CD4-positive, CD25-positive, alpha-beta regulatory T cell (primary cell): Measurements from ENCODE around the gene MACROD2. TPM values are rescaled to one million over a fixed set of nuclear protein-coding genes. Genes with fewer than 3 reads are reported as not detected.
A peak's percentile ranks its signal among the peaks of the same experiment; 100 is the strongest.

Source experiments
- ATAC-seq, 2 donors: fragments of 150-1000 bp; cut with Tn5 transposase; one replicate each; pipeline ENCODE4 v1.10.0; 2021; ENCODE audit warnings: low read depth in 2 of 2, moderate number of reproducible peaks in 2 of 2, moderate library complexity in 1 of 2
- DNase-seq, 3 donors: peaks; one replicate each; pipeline versions ENCODE4 v3.0.0 to v3.0.0-alpha.2; 2012 to 2022; ENCODE audit warnings: mixed read lengths in 1 of 3
- H3K27ac ChIP-seq: one replicate; pipeline ENCODE4 v1.7.0; 2013; ENCODE audit warnings: mild to moderate bottlenecking, low read length; ENCODE audit not compliant: insufficient read depth, poor library complexity, severe bottlenecking
- H3K27me3 ChIP-seq: one replicate; pipeline ENCODE4 v1.7.0; 2013; ENCODE audit warnings: low read length; ENCODE audit not compliant: control insufficient read depth, insufficient read depth
- H3K36me3 ChIP-seq: one replicate; pipeline ENCODE4 v1.7.0; 2013; ENCODE audit warnings: mild to moderate bottlenecking, low read length, moderate library complexity; ENCODE audit not compliant: control insufficient read depth, insufficient read depth
- H3K4me1 ChIP-seq: 2 replicates; pipeline ENCODE4 v1.7.0; 2013; ENCODE audit warnings: mild to moderate bottlenecking, low read length; ENCODE audit not compliant: insufficient read depth, control insufficient read depth, poor library complexity, severe bottlenecking
- H3K4me3 ChIP-seq: one replicate; pipeline ENCODE4 v1.7.0; 2013; ENCODE audit warnings: low read depth, mild to moderate bottlenecking, low read length, moderate library complexity
- H3K9me3 ChIP-seq, 2 experiments: 1 replicate in 1 of 2; 2 replicates in 1 of 2; pipeline ENCODE4 v1.7.0; 2013; ENCODE audit warnings: low read length in 2 of 2, mild to moderate bottlenecking in 1 of 2, moderate library complexity in 1 of 2; ENCODE audit not compliant: control insufficient read depth in 2 of 2
- H3K27ac Mint-ChIP-seq, 3 donors: one replicate each; pipeline ENCODE4 v1.8.0; 2020 to 2022; ENCODE audit warnings: mild to moderate bottlenecking in 3 of 3, mixed read lengths in 3 of 3, moderate library complexity in 2 of 3
- H3K27me3 Mint-ChIP-seq: one replicate; pipeline ENCODE4 v1.8.0; 2022; ENCODE audit warnings: mild to moderate bottlenecking, mixed read lengths
- H3K36me3 Mint-ChIP-seq: one replicate; pipeline ENCODE4 v1.8.0; 2020; ENCODE audit warnings: mixed read lengths
- H3K4me1 Mint-ChIP-seq, 4 donors: one replicate each; pipeline ENCODE4 v1.8.0; 2020 to 2022; ENCODE audit warnings: mixed read lengths in 4 of 4, mild to moderate bottlenecking in 1 of 4
- H3K4me3 Mint-ChIP-seq, 4 donors: one replicate each; pipeline ENCODE4 v1.8.0; 2020 to 2022; ENCODE audit warnings: mild to moderate bottlenecking in 4 of 4, mixed read lengths in 4 of 4, moderate library complexity in 3 of 4
- H3K9me3 Mint-ChIP-seq, 7 donors: one replicate each; pipeline ENCODE4 v1.8.0; 2020 to 2022; ENCODE audit warnings: mixed read lengths in 7 of 7, mild to moderate bottlenecking in 3 of 7, moderate library complexity in 2 of 7
- polyA plus RNA-seq, 4 donors: library from polyadenylated mRNA; unstranded; fragments of 300-500 nt; fragmentation: Illumina TruSeq; gene quantifications; one replicate each; pipeline ENCODE4 v1.2.3, GENCODE V29; 2021
- total RNA-seq: library from RNA; stranded (reverse); gene quantifications from one replicate; pipeline ENCODE4 v1.2.3, GENCODE V29; 2022

Gene MACROD2
- total and polyA plus RNA-seq, 5 donors from 2014 or later = 1.4 TPM; not detected in 4

- H3K9me3 Mint-ChIP-seq = peaks cover 0 to 21% (median 7%) of the 10 kb centered on the region in 7 donors
- no peaks in the 10 kb centered on the region for H3K4me1 ChIP-seq
- no peaks in the 10 kb centered on the region for H3K4me1 Mint-ChIP-seq
- no peaks in the 10 kb centered on the region for H3K27me3 ChIP-seq
- H3K36me3 ChIP-seq = no peaks in the 10 kb centered on the region
- no peaks in the 10 kb centered on the region for H3K9me3 ChIP-seq
- ATAC-seq (no peak), DNase-seq (no peak)
- no peaks in the 10 kb centered on the region for H3K36me3 Mint-ChIP-seq
- H3K27ac Mint-ChIP-seq = no peak overlapping the region
- H3K27me3 Mint-ChIP-seq = no peaks in the 10 kb centered on the region
- no peak overlapping the region for H3K27ac ChIP-seq
- H3K4me3 ChIP-seq = no peak overlapping the region
- H3K4me3 Mint-ChIP-seq = no peak overlapping the region
Observed at GRCh38 chr20:15445056-15445840, 1449.9 kb downstream of the MACROD2 start.

GRCh38 chr20:15446373-15446772 lies 1451.1 kb downstream of the MACROD2 start:
- H3K9me3 ChIP-seq = no peaks in the 10 kb centered on the region
- H3K27ac Mint-ChIP-seq = no peak overlapping the region
- no peaks in the 10 kb centered on the region for H3K36me3 ChIP-seq
- ATAC-seq (no peak), DNase-seq (no peak)
- H3K4me1 ChIP-seq = no peaks in the 10 kb centered on the region
- H3K27me3 Mint-ChIP-seq = no peaks in the 10 kb centered on the region
- no peak overlapping the region for H3K27ac ChIP-seq
- H3K9me3 Mint-ChIP-seq = peaks cover 0 to 24% (median 4%) of the 10 kb centered on the region in 7 donors
- H3K4me1 Mint-ChIP-seq = no peaks in the 10 kb centered on the region
- no peaks in the 10 kb centered on the region for H3K36me3 Mint-ChIP-seq
- H3K4me3 Mint-ChIP-seq = no peak overlapping the region
- H3K4me3 ChIP-seq = no peak overlapping the region
- H3K27me3 ChIP-seq = no peaks in the 10 kb centered on the region

DNA sequence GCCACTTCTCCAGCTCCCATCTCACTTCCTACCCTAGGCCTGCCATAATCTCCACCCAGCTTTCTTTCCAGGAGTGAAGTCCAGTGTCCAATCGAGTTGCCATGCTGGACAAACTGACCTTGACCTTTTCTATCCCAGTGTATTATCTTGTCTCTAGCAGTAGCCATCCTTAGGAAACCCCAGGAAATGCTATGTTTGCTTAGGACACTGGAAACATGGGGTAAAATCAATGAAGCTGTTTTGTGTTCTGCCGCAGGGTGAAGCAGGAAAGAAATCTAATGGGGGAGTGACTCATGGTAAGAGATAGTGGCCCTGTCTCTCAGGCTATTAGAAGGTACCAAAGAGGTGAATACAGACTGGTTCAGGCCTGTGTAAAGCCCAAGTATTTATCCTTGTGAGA lies 1452.2 kb downstream of the MACROD2 start:
- Histone ChIP-seq H3K27ac (no peak overlapping the region), H3K4me3 (no peak overlapping the region), H3K27me3 (no peaks in the 10 kb centered on the region), H3K9me3 (no peaks in the 10 kb centered on the region), H3K36me3 (no peaks in the 10 kb centered on the region), H3K4me1 (no peaks in the 10 kb centered on the region)
- Mint-ChIP-seq H3K27me3 (no peaks in the 10 kb centered on the region), H3K4me3 (no peak overlapping the region), H3K9me3 (peaks cover 0 to 27% (median 4%) of the 10 kb centered on the region in 7 donors), H3K27ac (no peak overlapping the region), H3K36me3 (no peaks in the 10 kb centered on the region), H3K4me1 (no peaks in the 10 kb centered on the region)
- no peak for ATAC-seq
- DNase-seq = no peak

- H3K4me3 ChIP-seq = no peak overlapping the region
- Mint-ChIP-seq H3K4me3 (no peak overlapping the region), H3K27me3 (no peaks in the 10 kb centered on the region), H3K27ac (peak overlapping the region in 1 of 3 donors; percentile 71), H3K36me3 (no peaks in the 10 kb centered on the region), H3K4me1 (no peaks in the 10 kb centered on the region), H3K9me3 (peaks cover 0 to 21% (median 4%) of the 10 kb centered on the region in 7 donors)
- ATAC-seq (no peak), DNase-seq (no peak)
- H3K4me1 ChIP-seq = no peaks in the 10 kb centered on the region
- H3K9me3 ChIP-seq = no peaks in the 10 kb centered on the region
- no peak overlapping the region for H3K27ac ChIP-seq
- no peaks in the 10 kb centered on the region for H3K36me3 ChIP-seq
- H3K27me3 ChIP-seq = no peaks in the 10 kb centered on the region
Observed at GRCh38 chr20:15449061-15449460, 1453.7 kb downstream of the MACROD2 start.

GRCh38 chr20:15451241-15451640 lies 1455.9 kb downstream of the MACROD2 start:
- no peak for DNase-seq
- H3K27me3 ChIP-seq = no peaks in the 10 kb centered on the region
- H3K9me3 ChIP-seq = no peaks in the 10 kb centered on the region
- H3K4me1 Mint-ChIP-seq = no peaks in the 10 kb centered on the region
- H3K36me3 Mint-ChIP-seq = no peaks in the 10 kb centered on the region
- H3K27ac Mint-ChIP-seq = no peak overlapping the region
- ATAC-seq = no peak
- H3K27me3 Mint-ChIP-seq = no peaks in the 10 kb centered on the region
- no peak overlapping the region for H3K4me3 Mint-ChIP-seq
- H3K36me3 ChIP-seq = no peaks in the 10 kb centered on the region
- peaks cover 0 to 18% (median 2%) of the 10 kb centered on the region in 7 donors for H3K9me3 Mint-ChIP-seq
- H3K4me3 ChIP-seq = no peak overlapping the region
- H3K4me1 ChIP-seq = no peaks in the 10 kb centered on the region
- no peak overlapping the region for H3K27ac ChIP-seq

DNA sequence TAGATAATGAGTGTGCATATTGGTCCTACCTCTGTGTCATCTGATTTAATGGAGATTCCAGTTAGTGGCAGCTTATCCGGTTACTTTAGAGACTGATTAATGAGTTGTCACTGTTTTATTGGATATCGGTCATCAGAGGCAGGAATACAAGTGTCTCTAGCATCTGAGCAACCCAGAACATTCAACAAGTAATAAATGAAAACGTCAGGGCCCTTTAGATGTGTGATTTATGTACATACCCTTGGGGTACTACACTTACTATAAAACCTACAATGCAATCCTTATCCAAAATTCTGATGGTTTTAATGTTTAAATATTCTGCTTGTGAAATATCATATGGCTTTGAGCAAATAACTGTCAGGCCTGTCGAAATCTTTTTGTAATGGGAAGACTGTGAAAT lies 1460.0 kb downstream of the MACROD2 start:
- peaks cover 0 to 11% (median 5%) of the 10 kb centered on the region in 7 donors for H3K9me3 Mint-ChIP-seq
- H3K36me3 Mint-ChIP-seq = no peaks in the 10 kb centered on the region
- Histone ChIP-seq H3K36me3 (no peaks in the 10 kb centered on the region), H3K9me3 (no peaks in the 10 kb centered on the region), H3K27me3 (no peaks in the 10 kb centered on the region), H3K27ac (no peak overlapping the region), H3K4me3 (no peak overlapping the region), H3K4me1 (no peaks in the 10 kb centered on the region)
- no peak overlapping the region for H3K4me3 Mint-ChIP-seq
- H3K4me1 Mint-ChIP-seq = no peaks in the 10 kb centered on the region
- no peak overlapping the region for H3K27ac Mint-ChIP-seq
- no peak for ATAC-seq
- DNase-seq = no peak
- H3K27me3 Mint-ChIP-seq = no peaks in the 10 kb centered on the region

GRCh38 chr20:15461938-15462337 lies 1466.6 kb downstream of the MACROD2 start:
- Histone ChIP-seq H3K9me3 (peaks cover 0 to 2% of the 10 kb centered on the region in 2 experiments), H3K27me3 (no peaks in the 10 kb centered on the region), H3K4me3 (no peak overlapping the region), H3K4me1 (no peaks in the 10 kb centered on the region), H3K36me3 (no peaks in the 10 kb centered on the region), H3K27ac (no peak overlapping the region)
- DNase-seq (no peak), ATAC-seq (no peak)
- Mint-ChIP-seq H3K4me1 (no peaks in the 10 kb centered on the region), H3K27me3 (no peaks in the 10 kb centered on the region), H3K36me3 (no peaks in the 10 kb centered on the region), H3K4me3 (no peak overlapping the region), H3K9me3 (peaks cover 0 to 7% (median 3%) of the 10 kb centered on the region in 7 donors), H3K27ac (no peak overlapping the region)

GRCh38 chr20:15475483-15475882 lies 1480.2 kb downstream of the MACROD2 start:
- Histone ChIP-seq H3K27me3 (no peaks in the 10 kb centered on the region), H3K9me3 (no peaks in the 10 kb centered on the region), H3K4me3 (no peak overlapping the region), H3K27ac (no peak overlapping the region), H3K36me3 (no peaks in the 10 kb centered on the region), H3K4me1 (no peaks in the 10 kb centered on the region)
- H3K27ac Mint-ChIP-seq = no peak overlapping the region
- ATAC-seq = no peak
- no peaks in the 10 kb centered on the region for H3K4me1 Mint-ChIP-seq
- no peak for DNase-seq
- no peaks in the 10 kb centered on the region for H3K36me3 Mint-ChIP-seq
- no peak overlapping the region for H3K4me3 Mint-ChIP-seq
- H3K27me3 Mint-ChIP-seq = no peaks in the 10 kb centered on the region
- H3K9me3 Mint-ChIP-seq = peaks cover 3 to 10% (median 5%) of the 10 kb centered on the region in 7 donors
